ENCODE data around the gene CDH5.
"Not testable (repeated sequence)": the region's sequence is repeated elsewhere in the genome, so short reads cannot be mapped to it uniquely, and the experiment has no call there.

Gene CDH5

GRCh38 chr16:66441586-66442375, 75.3 kb downstream of the CDH5 start:
- DNase-seq: peak; percentile 26

GRCh38 chr16:66442502-66443268, 76.2 kb downstream of the CDH5 start:
- DNase-seq: no peak

- no peak for DNase-seq
These were observed 76.8 kb downstream of the CDH5 start for GRCh38 chr16:66443269-66443652.

- no peak for DNase-seq
These were observed 77.6 kb downstream of the CDH5 start for GRCh38 chr16:66444049-66444481.

GRCh38 chr16:66446737-66447136, 80.2 kb downstream of the CDH5 start:
- DNase-seq: no peak

GRCh38 chr16:66447491-66447890, 81.0 kb downstream of the CDH5 start:
- no peak for DNase-seq

- DNase-seq: no peak
These were observed 85.1 kb downstream of the CDH5 start for GRCh38 chr16:66451548-66451947.

GRCh38 chr16:66453230-66453629, 86.7 kb downstream of the CDH5 start:
- DNase-seq: not testable (repeated sequence)

All from fibroblast of skin of right quadriceps (primary cell).